ENCODE data around the gene RNF207.

- TF ChIP-seq CTCF (conservative IDR thresholded peaks at IDR 0.05; ENCODE audit: low read depth, low read length) (no peak), SMC3 (IDR thresholded peaks at IDR 0.05; ENCODE audit: low read depth, low read length) (no peak)
Observed at GRCh38 chr1:6184083-6184783, 21.7 kb upstream of the RNF207 start.
